Ecto neural progenitor cell (in vitro differentiated cells): ENCODE data around the gene S100A7A.
"Not testable (repeated sequence)": the region's sequence is repeated elsewhere in the genome, so short reads cannot be mapped to it uniquely, and the experiment has no call there.

Source experiments
- DNase-seq: peaks from one replicate; pipeline ENCODE4 v3.0.0-alpha.2; 2018; ENCODE audit warnings: low spot score

S100A7A gene

GRCh38 chr1:153395136-153395685, 21.1 kb upstream of the S100A7A start:
- peak; percentile 23 for DNase-seq

- peak; percentile 19 for DNase-seq
Measured at GRCh38 chr1:153395776-153396175, 20.5 kb upstream of the S100A7A start.

- DNase-seq: peak; percentile 22
Measured at GRCh38 chr1:153396461-153396860, 19.9 kb upstream of the S100A7A start.

- DNase-seq: peak; percentile 38
Measured at GRCh38 chr1:153397051-153397923, 19.0 kb upstream of the S100A7A start.

- peak; percentile 21 for DNase-seq
Measured at GRCh38 chr1:153397924-153398651, 18.2 kb upstream of the S100A7A start.

- DNase-seq: peak; percentile 15
Measured at GRCh38 chr1:153399401-153400055, 16.8 kb upstream of the S100A7A start.

GRCh38 chr1:153400244-153400643, 16.1 kb upstream of the S100A7A start:
- DNase-seq: peak; percentile 41

DNA sequence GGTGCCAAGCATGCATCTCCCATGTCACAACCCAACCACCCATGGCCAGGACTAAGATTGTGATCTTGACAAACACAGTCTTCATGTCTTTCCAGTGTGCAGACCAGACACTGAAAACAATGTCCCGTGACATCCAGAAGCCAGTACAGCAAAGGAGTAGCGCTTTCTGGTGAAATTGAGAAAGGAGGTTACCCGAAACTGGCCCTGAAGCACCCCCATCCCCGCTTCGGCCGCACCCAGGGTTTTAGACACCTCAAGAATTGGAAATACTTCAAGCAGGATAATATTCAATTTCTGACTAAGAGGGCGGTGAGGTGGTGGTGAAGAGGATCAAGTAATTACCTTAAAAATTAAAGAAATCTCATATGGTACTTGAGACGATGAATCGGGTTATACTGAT, 14.9 kb upstream of the S100A7A start:
- peak; percentile 3 for DNase-seq

DNA sequence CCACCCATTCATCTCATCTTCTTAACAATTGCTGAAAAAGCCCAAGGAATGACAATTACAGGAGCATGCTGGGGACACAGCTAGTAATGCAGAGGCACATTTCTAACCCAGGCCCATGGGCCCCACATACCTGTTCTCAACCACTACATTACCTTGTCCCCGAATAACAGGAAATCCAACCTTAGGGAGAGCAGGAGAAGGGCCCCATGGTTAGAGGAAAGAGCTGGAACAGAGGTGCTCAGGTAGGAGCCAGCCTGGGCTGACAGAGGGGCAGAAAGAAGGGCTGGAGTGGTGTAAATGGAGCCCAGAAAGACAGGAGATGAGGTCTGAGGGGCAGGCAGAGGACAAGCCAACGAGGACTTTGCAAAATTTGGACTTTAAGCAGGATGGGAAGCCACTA, 14.1 kb upstream of the S100A7A start:
- peak; percentile 13 for DNase-seq

GRCh38 chr1:153403421-153404085, 12.8 kb upstream of the S100A7A start:
- DNase-seq: peak; percentile 20

GRCh38 chr1:153404086-153404635, 12.2 kb upstream of the S100A7A start:
- peak; percentile 25 for DNase-seq

- DNase-seq: peak; percentile 49
Measured at GRCh38 chr1:153404768-153405167, 11.6 kb upstream of the S100A7A start.

GRCh38 chr1:153405825-153406599, 10.3 kb upstream of the S100A7A start:
- DNase-seq: peak; percentile 23

- DNase-seq: peak; percentile 25
Measured at GRCh38 chr1:153407274-153407673, 9.0 kb upstream of the S100A7A start.

- not testable (repeated sequence) for DNase-seq
Measured at GRCh38 chr1:153413961-153414360, 2.4 kb upstream of the S100A7A start.

DNA sequence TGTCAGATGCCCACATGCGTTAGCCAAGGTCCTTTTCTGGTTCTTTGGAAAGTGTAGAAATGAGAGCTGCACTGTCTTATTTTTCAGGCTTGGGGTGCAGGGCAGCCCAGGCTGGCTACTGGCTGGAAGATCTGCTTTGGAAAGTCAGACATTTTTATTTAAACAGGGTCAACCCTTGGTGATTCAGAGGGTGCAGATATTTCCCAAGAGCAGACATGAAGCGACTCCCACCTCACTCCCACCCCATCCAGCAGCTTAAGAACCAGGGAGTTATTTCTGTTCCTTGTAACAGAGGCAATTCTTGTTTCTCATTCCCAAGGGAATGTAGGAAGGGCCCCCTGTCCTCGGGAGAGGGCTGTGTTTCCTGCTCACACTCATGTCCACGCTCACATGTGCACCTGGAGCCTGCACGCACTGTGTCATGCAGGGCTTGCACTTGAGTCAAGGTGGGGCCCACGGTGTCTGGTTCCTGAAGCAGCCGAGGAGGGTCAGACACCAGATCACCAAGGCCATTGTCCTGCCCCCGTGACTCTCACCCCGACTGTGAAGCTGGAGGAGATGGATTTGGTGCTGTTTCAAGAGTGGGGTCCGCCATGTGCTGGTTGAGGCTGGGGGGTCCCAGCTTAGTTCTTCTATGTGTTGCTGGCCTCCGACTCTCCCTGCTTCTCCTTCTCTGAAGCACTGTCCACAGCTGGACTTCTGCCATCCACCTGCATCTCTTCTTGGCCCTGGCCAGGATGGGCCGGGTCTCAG, 992 bp downstream of the S100A7A start:
- DNase-seq: no peak

DNA sequence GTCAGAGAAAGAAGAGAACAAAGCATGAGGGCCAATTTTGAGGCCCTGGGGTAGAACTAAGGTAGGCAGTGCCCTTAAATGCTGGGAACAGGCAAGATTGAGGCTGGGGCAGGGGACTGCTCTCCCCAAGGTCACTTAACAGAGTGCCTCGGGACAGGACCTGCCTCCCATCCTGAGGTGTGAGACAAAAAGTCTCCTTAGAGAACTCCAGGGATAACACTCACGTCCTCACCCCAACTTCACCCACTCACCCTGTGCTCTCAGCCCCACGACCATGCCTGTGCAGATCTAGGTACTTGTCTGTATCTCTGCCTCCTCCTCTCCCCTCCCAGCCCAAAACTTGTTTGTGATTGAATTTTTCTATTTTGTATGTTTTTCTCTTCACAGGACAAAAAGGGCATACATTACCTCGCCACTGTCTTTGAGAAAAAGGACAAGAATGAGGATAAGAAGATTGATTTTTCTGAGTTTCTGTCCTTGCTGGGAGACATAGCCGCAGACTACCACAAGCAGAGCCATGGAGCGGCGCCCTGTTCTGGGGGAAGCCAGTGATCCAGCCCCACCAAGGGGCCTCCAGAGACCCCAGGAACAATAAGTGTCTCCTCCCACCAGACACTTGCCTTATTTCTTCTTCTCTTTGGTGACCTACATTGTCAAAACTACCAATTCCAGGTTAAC, 2.6 kb downstream of the S100A7A start:
- not testable (repeated sequence) for DNase-seq

GRCh38 chr1:153419436-153419793, 3.1 kb downstream of the S100A7A start:
- DNase-seq: not testable (repeated sequence)

- no peak for DNase-seq
Measured at GRCh38 chr1:153420306-153420705, 4.0 kb downstream of the S100A7A start.
